HEK293 (cell line): Measurements from ENCODE around the gene SORL1.

ENCODE experiments used
- ZNF266 ChIP-seq: fragments of 450-650 bp; formaldehyde crosslinking; IDR thresholded peaks from 2 replicates; pipeline ENCODE4 v1.5.1; 2016; ENCODE audit warnings: missing biosample characterization, missing genetic modification characterization, low read depth
- ZNF274 ChIP-seq, 2 experiments: fragments of 200-500 bp in 1 of 2; fragments of 450-650 bp in 1 of 2; sonication (Bioruptor generic) in 1 of 2; formaldehyde crosslinking in 1 of 2; IDR thresholded peaks; 2 replicates each; pipeline versions ENCODE4 v1.5.1 to v1.6.1; 2014 to 2016; ENCODE audit warnings: borderline replicate concordance in 1 of 2, inconsistent platforms in 1 of 2, low read length in 1 of 2, missing biosample characterization in 1 of 2, missing genetic modification characterization in 1 of 2
- TF ChIP-seq, protein P1 (sequence below): fragments of 450-650 bp; formaldehyde crosslinking; IDR thresholded peaks from 2 replicates; pipeline ENCODE4 v1.5.1; 2016; ENCODE audit warnings: missing biosample characterization, missing genetic modification characterization

DNA sequence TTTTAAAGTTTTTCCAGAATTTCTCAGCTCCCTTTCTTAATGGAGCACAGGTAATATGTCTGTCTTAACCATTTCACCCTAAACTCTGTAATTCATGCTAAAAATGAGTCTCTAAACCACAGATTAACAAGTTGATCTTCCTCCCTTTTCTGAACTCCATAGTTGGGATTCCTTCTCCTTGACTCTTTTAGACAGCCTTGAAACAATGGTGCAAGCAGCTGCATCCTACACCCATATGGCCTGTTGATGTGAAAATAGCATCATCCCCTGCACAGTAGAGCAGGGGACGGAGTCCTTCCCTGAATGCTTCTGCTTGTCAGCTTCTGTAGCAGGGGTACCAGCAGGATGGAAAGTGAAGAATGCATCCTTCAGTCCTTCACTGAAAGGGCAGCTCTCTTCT is 193.5 kb downstream of the SORL1 start:
- TF ChIP-seq, protein P1, sequence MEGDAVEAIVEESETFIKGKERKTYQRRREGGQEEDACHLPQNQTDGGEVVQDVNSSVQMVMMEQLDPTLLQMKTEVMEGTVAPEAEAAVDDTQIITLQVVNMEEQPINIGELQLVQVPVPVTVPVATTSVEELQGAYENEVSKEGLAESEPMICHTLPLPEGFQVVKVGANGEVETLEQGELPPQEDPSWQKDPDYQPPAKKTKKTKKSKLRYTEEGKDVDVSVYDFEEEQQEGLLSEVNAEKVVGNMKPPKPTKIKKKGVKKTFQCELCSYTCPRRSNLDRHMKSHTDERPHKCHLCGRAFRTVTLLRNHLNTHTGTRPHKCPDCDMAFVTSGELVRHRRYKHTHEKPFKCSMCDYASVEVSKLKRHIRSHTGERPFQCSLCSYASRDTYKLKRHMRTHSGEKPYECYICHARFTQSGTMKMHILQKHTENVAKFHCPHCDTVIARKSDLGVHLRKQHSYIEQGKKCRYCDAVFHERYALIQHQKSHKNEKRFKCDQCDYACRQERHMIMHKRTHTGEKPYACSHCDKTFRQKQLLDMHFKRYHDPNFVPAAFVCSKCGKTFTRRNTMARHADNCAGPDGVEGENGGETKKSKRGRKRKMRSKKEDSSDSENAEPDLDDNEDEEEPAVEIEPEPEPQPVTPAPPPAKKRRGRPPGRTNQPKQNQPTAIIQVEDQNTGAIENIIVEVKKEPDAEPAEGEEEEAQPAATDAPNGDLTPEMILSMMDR: no peak
- TF ChIP-seq ZNF274 (IDR thresholded peaks at IDR 0.05; ENCODE audit: low read length) (no peak), ZNF274 (tag by site-specific recombination; IDR thresholded peaks at IDR 0.05; ENCODE audit: borderline replicate concordance) (no peak), ZNF266 (tag by site-specific recombination) (no peak)
